HUES6 (cell line): ENCODE data around the gene TTLL11.
"Not testable (repeated sequence)": the region's sequence is repeated elsewhere in the genome, so short reads cannot be mapped to it uniquely, and the experiment has no call there.

Experiments used
- H3K27ac ChIP-seq: 2 replicates; pipeline ENCODE4 v1.7.0; 2013; ENCODE audit warnings: low read depth, mild to moderate bottlenecking, low read length, inconsistent platforms
- H3K27me3 ChIP-seq: 2 replicates; pipeline ENCODE4 v1.6.1; 2013; ENCODE audit warnings: low read length; ENCODE audit not compliant: control insufficient read depth, insufficient read depth
- H3K36me3 ChIP-seq: 2 replicates; pipeline ENCODE4 v1.6.1; 2013; ENCODE audit warnings: low read length; ENCODE audit not compliant: control insufficient read depth, insufficient read depth
- H3K4me1 ChIP-seq: 2 replicates; pipeline ENCODE4 v1.6.1; 2013; ENCODE audit warnings: low read length; ENCODE audit not compliant: control insufficient read depth, insufficient read depth
- H3K4me3 ChIP-seq: 2 replicates; pipeline ENCODE4 v1.5.1; 2013; ENCODE audit warnings: low read depth, low read length
- H3K9ac ChIP-seq: one replicate; pipeline ENCODE4 v1.6.1; 2013; ENCODE audit warnings: mild to moderate bottlenecking, low read length
- H3K9me3 ChIP-seq: 2 replicates; pipeline ENCODE4 v1.6.1; 2013; ENCODE audit warnings: low read depth, low read length; ENCODE audit not compliant: control insufficient read depth, insufficient read depth

Gene TTLL11

DNA sequence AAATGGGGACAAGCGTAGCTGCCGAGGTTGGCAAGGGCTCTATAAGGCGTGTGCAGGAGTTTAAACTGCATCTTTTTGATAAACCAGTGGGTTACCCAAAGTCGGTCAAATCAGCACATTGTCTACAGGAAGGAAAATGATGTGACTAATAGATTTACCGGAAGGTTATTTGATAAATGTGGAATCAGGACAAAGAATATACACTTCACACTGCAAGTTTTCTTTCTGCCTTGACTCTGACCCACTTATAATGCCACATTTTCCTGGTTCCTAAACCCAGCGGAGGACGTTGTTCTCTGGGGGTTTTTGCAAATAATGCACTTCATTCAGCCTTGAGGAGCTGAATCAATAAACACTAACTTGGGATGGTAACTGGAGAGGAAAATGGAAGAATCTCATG lies 76.8 kb downstream of the TTLL11 start:
- no peak overlapping the region for H3K4me3 ChIP-seq
- H3K36me3 ChIP-seq, result no peaks in the 10 kb centered on the region
- peaks cover 31% of the 10 kb centered on the region for H3K4me1 ChIP-seq
- no peak overlapping the region for H3K27ac ChIP-seq
- H3K27me3 ChIP-seq, result peaks cover 5% of the 10 kb centered on the region; the same call in 1 of the 2 replicates
- H3K9ac ChIP-seq, result no peak overlapping the region
- no peaks in the 10 kb centered on the region for H3K9me3 ChIP-seq

DNA sequence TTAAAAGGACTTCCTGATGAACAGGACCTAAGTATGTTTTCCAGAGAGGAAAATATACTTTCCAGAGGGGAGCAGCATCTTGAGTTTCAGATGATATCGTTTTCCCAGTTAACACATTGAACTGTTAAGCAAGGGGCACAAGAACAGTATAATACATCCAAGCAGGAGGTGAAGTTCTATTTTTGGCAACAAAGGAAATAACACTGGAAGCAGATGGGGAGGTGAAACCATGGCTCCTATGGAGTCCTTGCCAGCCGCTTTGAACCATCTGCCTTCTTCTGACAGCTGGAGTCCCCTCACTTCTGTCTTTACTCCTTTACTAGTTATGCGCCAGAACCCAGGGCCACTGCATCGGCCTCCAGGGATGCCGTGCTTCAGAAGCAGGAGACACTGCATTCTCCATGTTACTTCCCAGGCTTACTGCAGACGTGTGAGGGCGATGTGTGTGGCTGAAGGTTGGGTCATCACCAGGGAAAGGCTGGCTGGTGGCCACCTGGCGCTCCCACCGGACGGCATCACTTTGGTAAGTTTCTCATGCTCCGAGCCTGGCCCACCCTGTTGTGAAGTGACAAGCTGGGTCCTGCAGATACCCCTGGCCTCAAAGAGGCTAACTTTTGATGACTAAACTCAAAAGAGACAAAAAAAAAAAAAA lies 77.8 kb downstream of the TTLL11 start:
- H3K9ac ChIP-seq, result no peak overlapping the region
- H3K9me3 ChIP-seq, result no peaks in the 10 kb centered on the region
- H3K36me3 ChIP-seq, result no peaks in the 10 kb centered on the region
- no peak overlapping the region for H3K4me3 ChIP-seq
- peaks cover 21% of the 10 kb centered on the region; the same call in 1 of the 2 replicates for H3K4me1 ChIP-seq
- peaks cover 5% of the 10 kb centered on the region; the same call in 1 of the 2 replicates for H3K27me3 ChIP-seq
- no peak overlapping the region for H3K27ac ChIP-seq

DNA sequence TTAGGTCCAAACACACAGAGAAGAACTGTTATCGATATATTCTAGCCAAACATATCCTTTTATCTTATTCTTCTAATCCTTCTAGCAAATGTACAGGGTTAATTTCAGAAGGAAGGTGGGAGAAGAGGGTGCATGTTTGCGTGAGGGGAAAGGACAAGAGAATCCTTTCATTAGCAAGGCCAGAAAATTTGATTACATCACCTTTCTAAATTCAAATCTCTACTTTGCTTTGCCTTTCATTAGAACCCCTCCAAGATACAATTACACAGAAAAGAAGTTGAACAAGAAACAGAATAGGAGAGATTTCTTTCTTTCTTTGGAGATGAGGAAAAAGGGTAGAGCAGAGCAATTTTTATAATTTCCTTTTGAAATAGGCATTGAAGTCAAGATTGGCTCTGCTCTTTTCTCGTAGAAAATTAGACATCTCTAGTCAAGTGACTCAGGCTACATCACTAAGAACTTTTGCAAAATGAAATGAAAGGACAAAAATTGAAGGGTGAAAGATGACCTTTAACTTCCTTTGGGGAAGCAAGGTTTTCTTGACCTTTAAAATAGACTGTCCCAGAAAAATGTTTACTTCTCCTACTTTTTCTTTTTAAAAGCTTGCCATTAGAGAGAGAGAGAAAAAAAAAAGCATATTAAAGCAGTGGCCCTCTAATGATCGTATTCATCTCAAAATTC lies 81.2 kb downstream of the TTLL11 start:
- Histone ChIP-seq H3K9me3 (no peaks in the 10 kb centered on the region), H3K36me3 (no peaks in the 10 kb centered on the region), H3K9ac (no peak overlapping the region), H3K27me3 (no peaks in the 10 kb centered on the region), H3K4me3 (no peak overlapping the region), H3K4me1 (peaks cover 14% of the 10 kb centered on the region; the same call in 1 of the 2 replicates), H3K27ac (no peak overlapping the region)

DNA sequence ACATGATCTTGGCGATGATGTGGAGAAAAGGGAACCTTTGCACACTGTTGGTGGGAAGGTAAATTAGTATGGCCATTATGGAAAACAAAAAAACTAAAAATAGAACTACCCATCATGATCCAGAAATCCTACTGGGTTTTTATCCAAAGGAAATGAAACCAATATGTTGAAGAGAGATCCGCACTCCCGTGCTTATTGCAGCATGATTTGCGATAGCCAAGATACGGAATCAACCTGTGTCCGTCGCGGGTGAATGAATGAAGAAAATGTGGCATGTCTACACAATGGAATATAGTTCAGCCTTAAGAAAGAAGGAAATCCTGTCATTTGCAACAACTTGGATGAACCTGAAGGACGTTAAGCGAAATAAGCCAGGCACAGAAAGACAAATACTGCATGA lies 84.5 kb downstream of the TTLL11 start:
- Histone ChIP-seq H3K4me1 (no peaks in the 10 kb centered on the region), H3K27me3 (no peaks in the 10 kb centered on the region), H3K4me3 (no peak overlapping the region), H3K9me3 (no peaks in the 10 kb centered on the region), H3K27ac (no peak overlapping the region), H3K36me3 (no peaks in the 10 kb centered on the region), H3K9ac (no peak overlapping the region)

DNA sequence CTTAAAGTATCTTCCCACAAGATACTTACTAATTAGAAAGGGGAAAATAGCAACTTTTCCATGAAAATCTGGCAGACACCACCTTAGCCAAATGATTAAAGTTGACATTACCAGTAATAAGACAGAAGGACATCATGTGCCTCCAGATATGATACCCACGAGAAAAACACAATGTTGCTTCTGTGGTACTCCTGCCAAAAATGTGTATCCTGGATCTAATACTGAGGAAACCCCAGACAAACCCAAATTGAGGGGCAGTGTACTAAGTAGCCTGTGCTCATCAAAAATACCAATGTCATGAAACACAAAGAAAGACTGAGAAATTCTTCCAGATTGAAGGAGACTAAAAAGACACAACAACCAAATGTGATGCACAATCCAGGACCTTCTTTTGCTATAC lies 85.3 kb downstream of the TTLL11 start:
- no peaks in the 10 kb centered on the region for H3K27me3 ChIP-seq
- H3K36me3 ChIP-seq, result no peaks in the 10 kb centered on the region
- no peak overlapping the region for H3K4me3 ChIP-seq
- H3K4me1 ChIP-seq, result no peaks in the 10 kb centered on the region
- H3K9me3 ChIP-seq, result no peaks in the 10 kb centered on the region
- H3K27ac ChIP-seq, result no peak overlapping the region
- H3K9ac ChIP-seq, result no peak overlapping the region

DNA sequence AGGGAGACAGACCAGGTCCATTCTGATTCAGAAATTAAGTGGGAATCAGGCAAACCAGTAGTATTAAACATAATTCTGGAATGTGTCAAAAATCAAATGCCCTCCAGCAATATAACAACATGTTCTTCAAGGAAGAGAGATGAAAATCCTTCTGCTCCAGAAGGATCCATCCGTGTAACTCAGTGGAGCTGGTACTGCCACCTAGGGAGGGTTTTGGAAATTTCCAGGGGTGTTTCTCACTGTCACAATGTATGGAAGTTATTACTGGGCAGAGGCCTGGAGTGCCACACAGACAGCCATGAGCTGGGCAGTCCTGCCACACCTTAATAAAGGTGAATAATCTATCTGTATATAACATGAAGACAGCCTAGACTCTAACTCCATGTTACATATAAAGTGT lies 87.5 kb downstream of the TTLL11 start:
- no peaks in the 10 kb centered on the region for H3K9me3 ChIP-seq
- H3K27ac ChIP-seq, result no peak overlapping the region
- H3K4me1 ChIP-seq, result peaks cover 12% of the 10 kb centered on the region
- no peak overlapping the region for H3K4me3 ChIP-seq
- no peaks in the 10 kb centered on the region for H3K27me3 ChIP-seq
- H3K9ac ChIP-seq, result no peak overlapping the region
- H3K36me3 ChIP-seq, result no peaks in the 10 kb centered on the region

DNA sequence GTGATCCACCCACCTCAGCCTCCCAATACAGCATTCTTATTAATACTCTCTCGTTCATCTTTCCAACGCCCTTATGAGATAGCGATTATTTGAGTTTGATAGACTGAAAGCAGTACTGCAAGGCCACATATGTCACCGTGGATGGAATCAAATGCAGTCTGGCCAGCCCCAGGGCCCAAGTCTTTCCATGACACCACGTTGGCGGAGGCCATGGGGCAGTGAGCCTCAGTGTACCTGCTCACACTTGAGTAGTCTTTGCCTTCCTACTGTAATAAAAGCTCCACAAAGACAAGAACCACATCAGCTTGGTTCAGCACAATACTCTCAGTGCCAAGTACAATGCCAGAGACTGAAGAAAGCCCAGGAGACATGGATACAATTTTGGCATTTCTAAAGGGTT lies 88.5 kb downstream of the TTLL11 start:
- H3K4me1 ChIP-seq, result peaks cover 12% of the 10 kb centered on the region
- no peaks in the 10 kb centered on the region for H3K9me3 ChIP-seq
- H3K27ac ChIP-seq, result no peak overlapping the region
- no peak overlapping the region for H3K4me3 ChIP-seq
- no peaks in the 10 kb centered on the region for H3K27me3 ChIP-seq
- H3K36me3 ChIP-seq, result no peaks in the 10 kb centered on the region
- no peak overlapping the region for H3K9ac ChIP-seq

DNA sequence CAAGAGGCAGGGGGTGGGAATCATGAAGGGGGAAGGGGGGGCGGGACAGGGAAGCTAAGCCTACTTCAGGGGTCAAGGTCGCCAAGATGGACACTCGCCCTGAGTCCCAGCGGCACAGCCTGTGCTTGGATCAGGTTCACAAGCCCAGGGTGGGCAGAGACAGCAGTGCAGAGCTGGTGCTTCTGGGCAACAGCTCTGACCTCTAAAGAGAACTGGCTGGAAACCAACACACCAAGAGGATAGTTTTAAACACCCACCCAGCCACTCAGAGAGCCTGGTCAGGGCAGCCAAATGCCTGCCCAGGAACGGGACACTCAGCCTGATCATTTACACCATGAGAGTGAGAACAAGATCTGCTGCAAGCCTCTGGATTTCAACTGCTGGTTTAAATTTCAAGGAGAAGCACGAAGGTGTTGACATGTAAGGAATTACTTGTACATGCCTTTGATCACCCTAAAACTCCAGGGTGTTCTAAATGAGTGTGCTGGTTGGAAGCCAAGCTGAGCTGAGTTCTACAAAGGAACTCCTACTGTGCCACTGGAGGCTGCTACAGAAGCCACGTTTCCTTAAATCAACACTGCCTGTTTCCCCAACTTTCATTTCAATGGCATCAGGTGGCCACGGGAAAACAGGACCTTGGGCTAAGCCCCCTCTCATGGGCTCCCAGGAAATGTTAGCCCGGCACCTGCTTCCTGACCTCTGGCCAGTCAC lies 91.5 kb downstream of the TTLL11 start:
- Histone ChIP-seq H3K36me3 (no peaks in the 10 kb centered on the region), H3K4me3 (no peak overlapping the region), H3K4me1 (peaks cover 15% of the 10 kb centered on the region), H3K9ac (no peak overlapping the region), H3K9me3 (no peaks in the 10 kb centered on the region), H3K27me3 (no peaks in the 10 kb centered on the region), H3K27ac (no peak overlapping the region)

DNA sequence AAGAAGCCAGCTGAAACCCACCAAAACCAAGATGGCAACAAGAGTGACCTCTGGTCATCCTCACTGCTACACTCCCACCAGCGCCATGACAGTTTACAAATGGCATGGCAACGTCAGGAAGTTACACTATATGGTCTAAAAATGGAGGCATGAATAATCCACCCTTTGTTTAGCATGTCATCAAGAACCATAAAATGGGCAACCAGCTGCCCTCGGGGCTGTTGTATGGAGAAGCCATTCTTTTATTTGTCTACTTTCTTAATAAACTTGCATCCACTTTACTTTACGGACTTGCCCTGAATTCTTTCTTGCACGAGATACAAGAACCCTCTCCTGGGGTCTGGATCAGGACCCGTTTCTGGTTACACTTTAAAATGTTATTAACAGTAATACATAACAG lies 92.6 kb downstream of the TTLL11 start:
- not testable (repeated sequence) for H3K9ac ChIP-seq, H3K9me3 ChIP-seq, H3K27ac ChIP-seq, H3K4me3 ChIP-seq, H3K36me3 ChIP-seq, H3K27me3 ChIP-seq
- peaks cover 15% of the 10 kb centered on the region for H3K4me1 ChIP-seq

DNA sequence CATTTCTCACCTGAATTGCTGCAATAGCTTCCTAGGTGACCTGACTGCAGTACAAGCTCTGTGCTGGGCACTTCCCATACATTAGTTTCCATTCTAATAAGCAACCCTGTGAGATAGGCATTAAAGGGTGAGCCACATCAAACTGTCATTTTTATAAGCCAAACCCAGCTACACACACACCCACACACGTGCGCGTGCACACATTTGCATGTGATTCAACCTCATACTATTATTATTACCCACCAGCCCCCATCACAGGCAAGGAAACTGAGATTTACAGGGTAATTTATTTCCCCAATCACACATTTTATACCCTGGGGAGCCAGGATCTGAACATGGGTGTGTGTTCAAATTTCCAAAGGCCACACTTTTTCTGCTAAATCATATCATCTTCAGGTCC lies 93.6 kb downstream of the TTLL11 start:
- Histone ChIP-seq H3K27ac (no peak overlapping the region), H3K27me3 (no peaks in the 10 kb centered on the region), H3K4me3 (no peak overlapping the region), H3K9me3 (no peaks in the 10 kb centered on the region), H3K9ac (no peak overlapping the region), H3K36me3 (no peaks in the 10 kb centered on the region), H3K4me1 (peaks cover 15% of the 10 kb centered on the region)

DNA sequence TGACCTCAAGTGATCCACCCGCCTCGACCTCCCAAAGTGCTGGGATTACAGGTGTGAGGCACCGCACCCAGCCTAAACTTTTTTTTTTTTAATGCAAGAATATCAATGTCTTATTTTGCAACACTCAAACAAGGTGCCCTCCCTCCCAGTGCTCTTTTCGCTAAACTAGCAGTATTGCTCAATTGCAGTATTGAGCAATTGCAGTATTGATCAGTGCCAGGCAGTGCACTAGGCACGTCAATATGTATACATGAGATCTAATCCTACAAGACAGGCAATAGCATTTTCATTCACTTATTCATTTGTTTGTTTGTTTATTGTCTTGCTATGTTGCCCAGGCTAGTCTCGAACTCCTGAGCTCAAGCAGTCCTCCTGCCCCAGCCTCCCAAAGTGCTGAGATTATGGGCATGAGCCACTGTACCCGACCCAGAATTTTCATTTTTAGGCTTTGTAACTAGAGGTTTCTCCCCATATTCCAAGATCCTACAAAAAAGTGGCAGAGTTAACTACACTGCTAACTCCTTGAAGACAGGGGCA lies 94.5 kb downstream of the TTLL11 start:
- Histone ChIP-seq H3K4me1 (peaks cover 15% of the 10 kb centered on the region), H3K9me3 (no peaks in the 10 kb centered on the region), H3K27me3 (no peaks in the 10 kb centered on the region), H3K9ac (no peak overlapping the region), H3K36me3 (no peaks in the 10 kb centered on the region), H3K4me3 (no peak overlapping the region), H3K27ac (no peak overlapping the region)
